WTC11 (cell line): ENCODE data around the gene CERS5. TPM values are rescaled to one million over a fixed set of nuclear protein-coding genes. Genes with fewer than 3 reads are reported as not detected.

Experiments used
- ATAC-seq: fragments of 200-7000 bp; cut with Tn5 transposase; 2 replicates; pipeline ENCODE4 v1.10.0; 2021; ENCODE audit warnings: mild to moderate bottlenecking, moderate library complexity
- CTCF ChIA-PET: fragments of 300-600 bp; sonication (Branson Sonifier 250); formaldehyde crosslinking; loops from one replicate; lab custom pipeline; 2021; ENCODE audit warnings: antibody characterized with exemption; lab: Charles Lee
- POLR2A ChIA-PET: fragments of 350-600 bp; sonication (Branson Sonifier 250); formaldehyde crosslinking; loops from one replicate; lab custom pipeline; 2021; ENCODE audit warnings: antibody characterized with exemption; lab: Charles Lee
- DNase-seq: peaks from one replicate; pipeline ENCODE4 v3.0.0; 2021; ENCODE audit warnings: low spot score
- H3K27ac Mint-ChIP-seq: 2 replicates; pipeline ENCODE4 v1.8.0; 2021; ENCODE audit warnings: mixed read lengths
- H3K27me3 Mint-ChIP-seq: 2 replicates; pipeline ENCODE4 v1.8.0; 2021; ENCODE audit warnings: low read depth, mild to moderate bottlenecking, moderate library complexity, mixed read lengths
- H3K36me3 Mint-ChIP-seq: 2 replicates; pipeline ENCODE4 v1.8.0; 2021; ENCODE audit warnings: mixed read lengths
- H3K4me1 Mint-ChIP-seq: 2 replicates; pipeline ENCODE4 v1.8.0; 2022; ENCODE audit warnings: mixed read lengths
- H3K4me3 Mint-ChIP-seq: 2 replicates; pipeline ENCODE4 v1.8.0; 2021; ENCODE audit warnings: mild to moderate bottlenecking, moderate library complexity, mixed read lengths
- H3K9me3 Mint-ChIP-seq: 2 replicates; pipeline ENCODE4 v1.8.0; 2021; ENCODE audit warnings: mixed read lengths
- ATF2 ChIP-seq: sonication (generic); formaldehyde crosslinking; IDR thresholded peaks from 2 replicates; pipeline ENCODE4 v1.8.1; 2022; ENCODE audit warnings: low read depth, missing genetic modification reagents, borderline replicate concordance
- CDX4 ChIP-seq: fragments of 250-450 bp; sonication (Bioruptor Pico); IDR thresholded peaks from 2 replicates; pipeline ENCODE4 v1.9.0; 2021; ENCODE audit warnings: moderate library complexity, mild to moderate bottlenecking, inconsistent platforms, borderline replicate concordance
- CREM ChIP-seq: sonication (generic); formaldehyde crosslinking; IDR thresholded peaks from 2 replicates; pipeline ENCODE4 v1.8.1; 2022; ENCODE audit warnings: mild to moderate bottlenecking, missing genetic modification reagents, moderate library complexity
- EMX1 ChIP-seq: fragments of 250-450 bp; sonication (Bioruptor Pico); IDR thresholded peaks from 2 replicates; pipeline ENCODE4 v1.8.0; 2021; ENCODE audit warnings: mild to moderate bottlenecking
- ERG ChIP-seq: fragments of 250-450 bp; sonication (Bioruptor Pico); IDR thresholded peaks from 2 replicates; pipeline ENCODE4 v1.8.0; 2021; ENCODE audit warnings: mild to moderate bottlenecking
- ESRRA ChIP-seq: sonication (generic); formaldehyde crosslinking; IDR thresholded peaks from 2 replicates; pipeline ENCODE4 v1.8.1; 2022; ENCODE audit warnings: mild to moderate bottlenecking, missing genetic modification reagents, borderline replicate concordance
- GABPB1 ChIP-seq: sonication (generic); formaldehyde crosslinking; IDR thresholded peaks from 2 replicates; pipeline ENCODE4 v1.8.1; 2023; ENCODE audit warnings: mild to moderate bottlenecking, missing genetic modification reagents
- GRHL2 ChIP-seq: fragments of 250-450 bp; sonication (Bioruptor Pico); IDR thresholded peaks from 2 replicates; pipeline ENCODE4 v1.8.0; 2022; ENCODE audit warnings: mild to moderate bottlenecking, moderate library complexity; ENCODE audit not compliant: insufficient replicate concordance, severe bottlenecking
- GTF2I ChIP-seq: fragments of 250-450 bp; sonication (Bioruptor Pico); conservative IDR thresholded peaks from 2 replicates; pipeline ENCODE4 v1.4.0; 2021; ENCODE audit warnings: mild to moderate bottlenecking
- KAT7 ChIP-seq: sonication (generic); formaldehyde crosslinking; IDR thresholded peaks from 2 replicates; pipeline ENCODE4 v1.8.1; 2023; ENCODE audit warnings: missing genetic modification reagents, mild to moderate bottlenecking, borderline replicate concordance
- NFYB ChIP-seq: sonication (generic); formaldehyde crosslinking; conservative IDR thresholded peaks from 2 replicates; pipeline ENCODE4 v1.8.0; 2022; ENCODE audit warnings: low read depth, missing genetic modification reagents
- NR3C1 ChIP-seq: sonication (generic); formaldehyde crosslinking; conservative IDR thresholded peaks from 2 replicates; pipeline ENCODE4 v1.8.1; 2023; ENCODE audit warnings: low read depth, mild to moderate bottlenecking, missing genetic modification reagents
- OVOL2 ChIP-seq: fragments of 250-450 bp; sonication (Bioruptor Pico); IDR thresholded peaks from 2 replicates; pipeline ENCODE4 v1.9.0; 2021; ENCODE audit warnings: mild to moderate bottlenecking, borderline replicate concordance
- RORB ChIP-seq: fragments of 250-450 bp; sonication (Bioruptor Pico); IDR thresholded peaks from 2 replicates; pipeline ENCODE4 v1.9.0; 2021; ENCODE audit warnings: mild to moderate bottlenecking
- SMAD3 ChIP-seq: sonication (generic); formaldehyde crosslinking; IDR thresholded peaks from 2 replicates; pipeline ENCODE4 v1.8.0; 2022; ENCODE audit warnings: missing genetic modification reagents, mild to moderate bottlenecking, borderline replicate concordance
- TEAD4 ChIP-seq: sonication (generic); formaldehyde crosslinking; IDR thresholded peaks from 2 replicates; pipeline ENCODE4 v1.8.0; 2022; ENCODE audit warnings: mild to moderate bottlenecking, missing genetic modification reagents
- TP53 ChIP-seq: sonication (generic); formaldehyde crosslinking; IDR thresholded peaks from 2 replicates; pipeline ENCODE4 v1.8.1; 2023; ENCODE audit warnings: mild to moderate bottlenecking, missing genetic modification reagents
- USF1 ChIP-seq: sonication (generic); formaldehyde crosslinking; IDR thresholded peaks from 2 replicates; pipeline ENCODE4 v1.8.0; 2022; ENCODE audit warnings: mild to moderate bottlenecking, missing genetic modification reagents
- ZNF121 ChIP-seq: sonication (generic); formaldehyde crosslinking; IDR thresholded peaks from 2 replicates; pipeline ENCODE4 v1.8.0; 2023; ENCODE audit warnings: missing genetic modification reagents
- ZNF396 ChIP-seq: fragments of 250-450 bp; sonication (Bioruptor Pico); IDR thresholded peaks from 2 replicates; pipeline ENCODE4 v1.8.0; 2021; ENCODE audit warnings: mild to moderate bottlenecking, moderate library complexity, borderline replicate concordance
- ZNF423 ChIP-seq: fragments of 250-450 bp; sonication (Bioruptor Pico); IDR thresholded peaks from 2 replicates; pipeline ENCODE4 v2.1.2; 2022; ENCODE audit warnings: mild to moderate bottlenecking, moderate library complexity
- ZNF671 ChIP-seq: fragments of 250-450 bp; sonication (Bioruptor Pico); IDR thresholded peaks from 2 replicates; pipeline ENCODE4 v1.8.0; 2021; ENCODE audit warnings: mild to moderate bottlenecking
- total RNA-seq: library from RNA; stranded (reverse); gene quantifications from 3 replicates; pipeline ENCODE4 v1.2.3, GENCODE V29; 2021
- TF ChIP-seq, protein P1 (sequence below): sonication (generic); formaldehyde crosslinking; conservative IDR thresholded peaks from 2 replicates; pipeline ENCODE4 v1.8.1; 2022; ENCODE audit warnings: mild to moderate bottlenecking, missing genetic modification reagents
- TF ChIP-seq, protein P2 (sequence below): sonication (generic); formaldehyde crosslinking; conservative IDR thresholded peaks from 2 replicates; pipeline ENCODE4 v1.8.1; 2023; ENCODE audit warnings: mild to moderate bottlenecking, low read depth, missing genetic modification reagents, moderate library complexity
- TF ChIP-seq, protein P3 (sequence below): fragments of 250-450 bp; sonication (Bioruptor Pico); IDR thresholded peaks from 2 replicates; pipeline ENCODE4 v2.1.2; 2022; ENCODE audit warnings: mild to moderate bottlenecking, moderate library complexity

Gene CERS5
- total RNA-seq, 1 experiment from 2014 or later: 55.8 TPM

- H3K36me3 Mint-ChIP-seq: peaks cover 23% of the 10 kb centered on the region
- POLR2A ChIA-PET: interaction anchor here (0.9 to 1.8 kb wide), 2 partner anchors 19 to 63 kb away, joined by 6 to 8 read pairs; partner anchors contain the start of genes CERS5 and SMARCD1
- no peaks in the 10 kb centered on the region for H3K9me3 Mint-ChIP-seq
- peak within 1 kb of the TSS; percentile 82; the same call in 1 of the 2 replicates for H3K27ac Mint-ChIP-seq
- no peaks in the 10 kb centered on the region for H3K27me3 Mint-ChIP-seq
- H3K4me3 Mint-ChIP-seq: no peak within 1 kb of the TSS
- CTCF ChIA-PET: interaction anchor here (0.6 to 4.8 kb wide), 15 partner anchors 8 to 756 kb away, joined by 3 to 165 read pairs (median 5); partner anchors contain the start of genes CERS5, COX14, SMARCD1 and TMBIM6
- ATAC-seq (peak; percentile 77), DNase-seq (peak; percentile 48)
- H3K4me1 Mint-ChIP-seq: peaks cover 30% of the 10 kb centered on the region
- TF ChIP-seq ZNF671 (no peak), GTF2I (no peak), CDX4 (CRISPR knock-in tag) (no peak), OVOL2 (CRISPR knock-in tag) (no peak), ATF2 (CRISPR knock-in tag) (no peak), EMX1 (CRISPR knock-in tag) (no peak), GABPB1 (CRISPR knock-in tag) (no peak), CREM (CRISPR knock-in tag) (no peak), TEAD4 (no peak), USF1 (CRISPR knock-in tag) (no peak), ZNF423 (CRISPR knock-in tag) (no peak), TP53 (CRISPR knock-in tag) (no peak), ESRRA (no peak)
- TF ChIP-seq, protein P1, sequence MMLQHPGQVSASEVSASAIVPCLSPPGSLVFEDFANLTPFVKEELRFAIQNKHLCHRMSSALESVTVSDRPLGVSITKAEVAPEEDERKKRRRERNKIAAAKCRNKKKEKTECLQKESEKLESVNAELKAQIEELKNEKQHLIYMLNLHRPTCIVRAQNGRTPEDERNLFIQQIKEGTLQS (CRISPR knock-in tag): no peak
- TF ChIP-seq, protein P2, sequence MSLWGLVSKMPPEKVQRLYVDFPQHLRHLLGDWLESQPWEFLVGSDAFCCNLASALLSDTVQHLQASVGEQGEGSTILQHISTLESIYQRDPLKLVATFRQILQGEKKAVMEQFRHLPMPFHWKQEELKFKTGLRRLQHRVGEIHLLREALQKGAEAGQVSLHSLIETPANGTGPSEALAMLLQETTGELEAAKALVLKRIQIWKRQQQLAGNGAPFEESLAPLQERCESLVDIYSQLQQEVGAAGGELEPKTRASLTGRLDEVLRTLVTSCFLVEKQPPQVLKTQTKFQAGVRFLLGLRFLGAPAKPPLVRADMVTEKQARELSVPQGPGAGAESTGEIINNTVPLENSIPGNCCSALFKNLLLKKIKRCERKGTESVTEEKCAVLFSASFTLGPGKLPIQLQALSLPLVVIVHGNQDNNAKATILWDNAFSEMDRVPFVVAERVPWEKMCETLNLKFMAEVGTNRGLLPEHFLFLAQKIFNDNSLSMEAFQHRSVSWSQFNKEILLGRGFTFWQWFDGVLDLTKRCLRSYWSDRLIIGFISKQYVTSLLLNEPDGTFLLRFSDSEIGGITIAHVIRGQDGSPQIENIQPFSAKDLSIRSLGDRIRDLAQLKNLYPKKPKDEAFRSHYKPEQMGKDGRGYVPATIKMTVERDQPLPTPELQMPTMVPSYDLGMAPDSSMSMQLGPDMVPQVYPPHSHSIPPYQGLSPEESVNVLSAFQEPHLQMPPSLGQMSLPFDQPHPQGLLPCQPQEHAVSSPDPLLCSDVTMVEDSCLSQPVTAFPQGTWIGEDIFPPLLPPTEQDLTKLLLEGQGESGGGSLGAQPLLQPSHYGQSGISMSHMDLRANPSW (CRISPR knock-in tag): no peak
Observed at GRCh38 chr12:50103767-50104321, 63.3 kb downstream of the CERS5 start, which contains the start of gene GPD1. TSS of gene GPD1 (plus strand) at chr12:50104008. CDS start at chr12:50104051, 43 bp downstream.

DNA sequence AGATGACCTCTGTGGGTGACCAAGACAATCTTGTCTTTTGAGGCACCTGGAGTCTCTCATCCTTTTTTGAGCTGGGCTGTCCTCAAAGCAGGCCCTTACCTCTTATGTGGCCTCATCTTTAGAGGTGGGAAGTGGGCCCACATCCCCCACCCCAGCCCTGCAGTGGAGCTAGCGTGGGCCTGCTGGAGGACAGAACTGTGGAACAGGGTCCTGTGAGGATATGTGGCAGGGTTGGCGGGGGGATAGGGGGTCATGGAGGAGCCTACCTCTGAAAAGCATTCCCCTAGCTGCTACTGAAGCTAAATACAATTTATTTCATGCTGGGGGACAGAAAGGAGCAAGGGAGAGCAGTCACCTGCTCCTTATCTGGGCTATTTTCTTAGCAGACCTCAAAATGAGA is 63.8 kb downstream of the CERS5 start:
- H3K4me3 Mint-ChIP-seq: no peak overlapping the region
- H3K27me3 Mint-ChIP-seq: no peaks in the 10 kb centered on the region
- H3K4me1 Mint-ChIP-seq: peaks cover 30% of the 10 kb centered on the region
- H3K36me3 Mint-ChIP-seq: peaks cover 28% of the 10 kb centered on the region
- no peaks in the 10 kb centered on the region for H3K9me3 Mint-ChIP-seq
- POLR2A ChIA-PET: interaction anchor here (0.9 to 1.8 kb wide), 2 partner anchors 18 to 64 kb away, joined by 6 to 8 read pairs; partner anchors contain the start of genes CERS5 and SMARCD1
- no peak for DNase-seq
- no peak for ATAC-seq
- CTCF ChIA-PET: interaction anchor here (0.8 to 4.8 kb wide), 12 partner anchors 8 to 755 kb away, joined by 3 to 165 read pairs (median 5); partner anchors contain the start of genes CERS5, COX14, SMARCD1 and TMBIM6
- H3K27ac Mint-ChIP-seq: peak overlapping the region; percentile 82; the same call in 1 of the 2 replicates
- TF ChIP-seq RORB (no peak), NFYB (CRISPR knock-in tag) (no peak), GRHL2 (CRISPR knock-in tag) (no peak), CREM (CRISPR knock-in tag) (no peak), SMAD3 (no peak), ZNF396 (CRISPR knock-in tag) (no peak), KAT7 (CRISPR knock-in tag) (no peak), ERG (no peak), GABPB1 (CRISPR knock-in tag) (no peak), NR3C1 (no peak), ZNF121 (CRISPR knock-in tag) (no peak)
- TF ChIP-seq, protein P3, sequence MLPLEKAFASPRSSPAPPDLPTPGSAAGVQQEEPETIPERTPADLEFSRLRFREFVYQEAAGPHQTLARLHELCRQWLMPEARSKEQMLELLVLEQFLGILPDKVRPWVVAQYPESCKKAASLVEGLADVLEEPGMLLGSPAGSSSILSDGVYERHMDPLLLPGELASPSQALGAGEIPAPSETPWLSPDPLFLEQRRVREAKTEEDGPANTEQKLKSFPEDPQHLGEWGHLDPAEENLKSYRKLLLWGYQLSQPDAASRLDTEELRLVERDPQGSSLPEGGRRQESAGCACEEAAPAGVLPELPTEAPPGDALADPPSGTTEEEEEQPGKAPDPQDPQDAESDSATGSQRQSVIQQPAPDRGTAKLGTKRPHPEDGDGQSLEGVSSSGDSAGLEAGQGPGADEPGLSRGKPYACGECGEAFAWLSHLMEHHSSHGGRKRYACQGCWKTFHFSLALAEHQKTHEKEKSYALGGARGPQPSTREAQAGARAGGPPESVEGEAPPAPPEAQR: no peak
